Kidney glomerular epithelial cell (primary cell): ENCODE data around the gene RNF17.

Source experiments
- DNase-seq: peaks from one replicate; lab custom pipeline; 2025; lab: John Stamatoyannopoulos, UW

Gene RNF17

GRCh38 chr13:24858953-24859352 lies 95.0 kb downstream of the RNF17 start:
- no peak for DNase-seq

- DNase-seq: no peak
These were observed 96.8 kb downstream of the RNF17 start for GRCh38 chr13:24860770-24861169.

- DNase-seq: no peak
These were observed 97.8 kb downstream of the RNF17 start for GRCh38 chr13:24861617-24862362.

GRCh38 chr13:24863748-24864540 lies 100.0 kb downstream of the RNF17 start:
- no peak for DNase-seq

GRCh38 chr13:24864579-24864978 lies 100.6 kb downstream of the RNF17 start:
- DNase-seq: no peak

GRCh38 chr13:24865163-24865953 lies 101.4 kb downstream of the RNF17 start:
- DNase-seq: no peak

- no peak for DNase-seq
These were observed 102.5 kb downstream of the RNF17 start for GRCh38 chr13:24866488-24866887.

- DNase-seq: no peak
These were observed 104.9 kb downstream of the RNF17 start for GRCh38 chr13:24868874-24869273.

- DNase-seq: no peak
These were observed 106.4 kb downstream of the RNF17 start for GRCh38 chr13:24870380-24870760.

GRCh38 chr13:24875566-24875965 lies 111.6 kb downstream of the RNF17 start:
- DNase-seq: no peak

- DNase-seq: no peak
These were observed 113.6 kb downstream of the RNF17 start for GRCh38 chr13:24877531-24877930.

GRCh38 chr13:24878340-24878739 lies 114.4 kb downstream of the RNF17 start:
- no peak for DNase-seq

GRCh38 chr13:24882665-24883064 lies 118.7 kb downstream of the RNF17 start:
- no peak for DNase-seq

- no peak for DNase-seq
These were observed 123.8 kb downstream of the RNF17 start for GRCh38 chr13:24887759-24888158.

GRCh38 chr13:24888291-24888931 lies 124.4 kb downstream of the RNF17 start:
- DNase-seq: no peak

- DNase-seq: no peak
These were observed 126.3 kb downstream of the RNF17 start for GRCh38 chr13:24890256-24890655.

GRCh38 chr13:24891476-24892108 lies 127.6 kb downstream of the RNF17 start:
- DNase-seq: no peak

- no peak for DNase-seq
These were observed 128.9 kb downstream of the RNF17 start for GRCh38 chr13:24892829-24893228.

GRCh38 chr13:24893863-24894262 lies 129.9 kb downstream of the RNF17 start:
- DNase-seq: no peak

- DNase-seq: no peak
These were observed 130.5 kb downstream of the RNF17 start for GRCh38 chr13:24894277-24894971.

GRCh38 chr13:24894972-24895300 lies 131.0 kb downstream of the RNF17 start:
- no peak for DNase-seq
